ENCODE data around the gene RNF150.

RNF150 gene

GRCh38 chr4:140986045-140986444, 147.2 kb downstream of the RNF150 start:
- no peak for DNase-seq (ENCODE audit: low read depth in 1 of 2, low spot score in 1 of 2)

GRCh38 chr4:140982613-140983340, 150.5 kb downstream of the RNF150 start:
- DNase-seq (ENCODE audit: low read depth in 1 of 2, low spot score in 1 of 2) = no peak

- DNase-seq (ENCODE audit: low read depth in 1 of 2, low spot score in 1 of 2) = no peak
These were observed 152.7 kb downstream of the RNF150 start for GRCh38 chr4:140980426-140981200.

GRCh38 chr4:140976768-140977167, 156.5 kb downstream of the RNF150 start:
- no peak for DNase-seq (ENCODE audit: low read depth in 1 of 2, low spot score in 1 of 2)

GRCh38 chr4:140971077-140971792, 162.0 kb downstream of the RNF150 start:
- no peak for DNase-seq (ENCODE audit: low read depth in 1 of 2, low spot score in 1 of 2)

GRCh38 chr4:140969296-140969695, 164.0 kb downstream of the RNF150 start:
- DNase-seq (ENCODE audit: low read depth in 1 of 2, low spot score in 1 of 2) = no peak

- no peak for DNase-seq (ENCODE audit: low read depth in 1 of 2, low spot score in 1 of 2)
These were observed 164.9 kb downstream of the RNF150 start for GRCh38 chr4:140968371-140968770.

- no peak for DNase-seq (ENCODE audit: low read depth in 1 of 2, low spot score in 1 of 2)
These were observed 169.4 kb downstream of the RNF150 start for GRCh38 chr4:140963883-140964282.

- no peak for DNase-seq (ENCODE audit: low read depth in 1 of 2, low spot score in 1 of 2)
These were observed 177.6 kb downstream of the RNF150 start for GRCh38 chr4:140955641-140956040.

GRCh38 chr4:140952717-140953116, 180.6 kb downstream of the RNF150 start:
- DNase-seq (ENCODE audit: low read depth in 1 of 2, low spot score in 1 of 2) = no peak

- DNase-seq (ENCODE audit: low read depth in 1 of 2, low spot score in 1 of 2) = no peak
These were observed 185.8 kb downstream of the RNF150 start for GRCh38 chr4:140947506-140947905.

GRCh38 chr4:140945106-140945505, 188.2 kb downstream of the RNF150 start:
- DNase-seq (ENCODE audit: low read depth in 1 of 2, low spot score in 1 of 2) = no peak

GRCh38 chr4:140944572-140944971, 188.7 kb downstream of the RNF150 start:
- DNase-seq (ENCODE audit: low read depth in 1 of 2, low spot score in 1 of 2) = no peak

- DNase-seq (ENCODE audit: low read depth in 1 of 2, low spot score in 1 of 2) = no peak
These were observed 189.1 kb downstream of the RNF150 start for GRCh38 chr4:140944199-140944515.

GRCh38 chr4:140943486-140944198, 189.6 kb downstream of the RNF150 start:
- no peak for DNase-seq (ENCODE audit: low read depth in 1 of 2, low spot score in 1 of 2)

- DNase-seq (ENCODE audit: low read depth in 1 of 2, low spot score in 1 of 2) = no peak
These were observed 192.7 kb downstream of the RNF150 start for GRCh38 chr4:140940589-140940988.

GRCh38 chr4:140937866-140938265, 195.4 kb downstream of the RNF150 start:
- no peak for DNase-seq (ENCODE audit: low read depth in 1 of 2, low spot score in 1 of 2)

GRCh38 chr4:140935254-140935653, 198.0 kb downstream of the RNF150 start:
- no peak for DNase-seq (ENCODE audit: low read depth in 1 of 2, low spot score in 1 of 2)

GRCh38 chr4:140932501-140933045, 200.7 kb downstream of the RNF150 start:
- no peak for DNase-seq (ENCODE audit: low read depth in 1 of 2, low spot score in 1 of 2)

- no peak for DNase-seq (ENCODE audit: low read depth in 1 of 2, low spot score in 1 of 2)
These were observed 201.4 kb downstream of the RNF150 start for GRCh38 chr4:140931911-140932310.

- DNase-seq (ENCODE audit: low read depth in 1 of 2, low spot score in 1 of 2) = no peak
These were observed 202.7 kb downstream of the RNF150 start for GRCh38 chr4:140930557-140930956.

All from activated CD4-positive, alpha-beta T cell treated with anti-CD3 and anti-CD28 coated beads, Interleukin-2, amount 50 U/mL, for 24 hours (primary cell).